Peyer's patch (tissue), 4 donors: ENCODE measurements around the gene PRDM15.

Source experiments
- CTCF ChIP-seq, 6 experiments: fragments of 450-650 bp in 4 of 6; fragments of 200-600 bp in 2 of 6; sonication (generic) in 1 of 6; IDR thresholded peaks; one replicate each; pipeline ENCODE4 v1.5.1; 2017 to 2019; ENCODE audit warnings: antibody characterized with exemption in 6 of 6, mild to moderate bottlenecking in 3 of 6, moderate library complexity in 1 of 6
- POLR2A ChIP-seq, 2 donors: fragments of 450-650 bp; IDR thresholded peaks; one replicate each; pipeline ENCODE4 v1.5.1; 2017; ENCODE audit warnings: antibody characterized with exemption in 2 of 2, mild to moderate bottlenecking in 2 of 2, moderate library complexity in 2 of 2

- no peak for TF ChIP-seq CTCF (IDR thresholded peaks at IDR 0.05)
- TF ChIP-seq POLR2A (IDR thresholded peaks at IDR 0.05) = no peak
Observed at GRCh38 chr21:41856572-41856971, 22.6 kb downstream of the PRDM15 start.
